Glomerular visceral epithelial cell (primary cell): Measurements from ENCODE around the gene CTSW.

Source experiments
- DNase-seq: peaks from one replicate; pipeline ENCODE4 v3.0.0-alpha.2; 2016; ENCODE audit errors: extremely low spot score

Gene CTSW

DNA sequence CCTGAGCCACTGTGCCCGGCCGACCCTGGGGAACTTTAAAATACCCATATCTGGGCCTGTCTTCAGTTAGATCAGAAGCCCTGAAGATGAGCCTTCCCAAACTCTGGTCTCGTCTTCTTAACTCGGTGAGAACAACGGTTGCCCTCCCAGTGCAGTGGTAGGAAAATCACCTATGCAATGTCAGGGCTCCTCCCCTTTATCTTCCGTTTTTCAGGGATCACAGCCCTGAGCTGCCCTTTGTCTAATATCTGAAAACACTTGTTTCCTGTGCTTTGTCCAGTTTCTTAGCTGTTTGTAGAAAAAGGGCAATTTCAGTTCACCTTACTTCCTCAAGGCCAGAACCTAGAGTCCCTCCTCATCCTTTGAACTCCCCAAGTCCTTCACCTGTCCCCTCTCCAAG lies 49.0 kb downstream of the CTSW start:
- DNase-seq, result no peak

DNA sequence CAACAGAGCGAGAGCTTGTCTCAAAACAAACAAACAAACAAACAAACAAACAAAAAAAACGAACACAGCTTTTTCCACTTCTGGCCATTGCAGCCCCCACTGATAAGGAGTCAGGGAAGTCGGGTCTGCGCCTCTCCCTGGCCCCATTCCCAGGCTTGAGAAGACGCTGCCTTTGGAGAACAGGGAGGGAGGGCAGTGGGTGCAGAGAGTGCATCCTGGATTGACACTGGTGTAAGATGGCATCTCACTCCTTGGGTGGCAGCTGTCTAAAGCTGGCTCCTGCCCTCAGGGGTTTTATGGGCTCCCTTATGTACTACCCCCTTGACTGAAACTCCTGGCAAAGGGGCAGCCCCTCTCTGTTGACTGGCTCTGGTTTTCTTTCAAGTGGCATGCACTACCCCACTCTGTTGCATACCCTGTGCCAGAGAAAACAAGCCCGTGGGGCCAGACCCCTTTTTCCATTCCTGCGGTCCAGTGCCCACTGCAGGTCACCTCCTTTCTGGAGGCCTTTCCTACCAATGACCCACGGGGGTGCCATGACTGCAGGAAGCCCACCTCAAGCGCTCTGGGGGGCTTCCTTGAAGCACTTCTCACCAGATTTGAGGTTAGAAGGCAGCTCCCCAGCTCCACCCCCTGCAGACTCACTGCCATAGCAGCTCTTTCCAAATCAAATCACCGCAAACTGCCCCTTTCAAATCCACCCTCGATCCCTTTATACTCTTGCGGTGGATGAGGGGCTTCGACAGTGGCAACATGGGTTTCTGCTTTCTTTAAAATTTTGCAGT lies 52.3 kb downstream of the CTSW start:
- DNase-seq, result no peak

DNA sequence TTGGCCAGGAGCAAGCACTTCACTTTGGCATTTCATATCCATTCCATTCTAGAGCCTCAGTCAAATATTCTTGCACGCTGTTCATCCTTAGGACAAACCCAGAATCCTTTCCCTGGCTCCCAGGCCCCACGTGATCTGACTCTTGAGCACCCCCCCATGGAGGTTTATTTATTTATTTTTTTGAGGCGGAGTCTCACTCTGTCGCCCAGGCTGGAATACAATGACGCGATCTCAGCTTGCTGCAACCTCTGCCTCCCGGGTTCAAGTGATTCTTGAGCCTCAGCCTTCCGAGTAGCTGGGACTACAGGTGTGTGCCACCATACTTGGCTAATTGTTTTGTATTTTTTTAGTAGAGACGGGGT lies 52.9 kb downstream of the CTSW start:
- DNase-seq, result no peak
